ENCODE results near the gene BLTP2. TPM values are rescaled to one million over a fixed set of nuclear protein-coding genes. Genes with fewer than 3 reads are reported as not detected.
"Not testable (repeated sequence)": the region's sequence is repeated elsewhere in the genome, so short reads cannot be mapped to it uniquely, and the experiment has no call there.

Gene BLTP2
- total RNA-seq, 1 donor from 2014 or later = 63.3 TPM

- DNase-seq (ENCODE audit: low spot score) = no peak
Measured at GRCh38 chr17:28646039-28646754, 1.2 kb upstream of the BLTP2 start.

GRCh38 chr17:28645576-28645939 is 600 bp upstream of the BLTP2 start:
- DNase-seq (ENCODE audit: low spot score) = no peak

- DNase-seq (ENCODE audit: low spot score) = peak; percentile 24
Measured at GRCh38 chr17:28643983-28644786, 773 bp downstream of the BLTP2 start.

GRCh38 chr17:28641579-28641978 is 3.4 kb downstream of the BLTP2 start:
- no peak for DNase-seq (ENCODE audit: low spot score)

GRCh38 chr17:28635506-28635905 is 9.5 kb downstream of the BLTP2 start:
- no peak for DNase-seq (ENCODE audit: low spot score)

- DNase-seq (ENCODE audit: low spot score) = no peak
Measured at GRCh38 chr17:28634206-28634865, 10.6 kb downstream of the BLTP2 start.

- no peak for DNase-seq (ENCODE audit: low spot score)
Measured at GRCh38 chr17:28626818-28627217, 18.1 kb downstream of the BLTP2 start.

GRCh38 chr17:28624148-28624547 is 20.8 kb downstream of the BLTP2 start:
- DNase-seq (ENCODE audit: low spot score) = no peak

- DNase-seq (ENCODE audit: low spot score) = no peak
Measured at GRCh38 chr17:28623696-28624095, 21.3 kb downstream of the BLTP2 start.

- DNase-seq (ENCODE audit: low spot score) = no peak
Measured at GRCh38 chr17:28622186-28622585, 22.8 kb downstream of the BLTP2 start.

- no peak for DNase-seq (ENCODE audit: low spot score)
Measured at GRCh38 chr17:28620010-28620409, 24.9 kb downstream of the BLTP2 start.

GRCh38 chr17:28618464-28618863 is 26.5 kb downstream of the BLTP2 start:
- DNase-seq (ENCODE audit: low spot score) = no peak

- DNase-seq (ENCODE audit: low spot score) = no peak
Measured at GRCh38 chr17:28616281-28616680, 28.7 kb downstream of the BLTP2 start.

GRCh38 chr17:28615260-28615940 is 29.6 kb downstream of the BLTP2 start:
- DNase-seq (ENCODE audit: low spot score) = no peak

GRCh38 chr17:28613931-28614381 is 31.0 kb downstream of the BLTP2 start, which contains the start of gene RSKR:
Gene RSKR (minus strand): TSS chr17:28614185. CDS start chr17:28614161, 24 bp downstream.
- DNase-seq (ENCODE audit: low spot score) = no peak

- peak; percentile 25 for DNase-seq (ENCODE audit: low spot score)
Measured at GRCh38 chr17:28612936-28613872, 31.8 kb downstream of the BLTP2 start.

- DNase-seq (ENCODE audit: low spot score) = no peak
Measured at GRCh38 chr17:28612531-28612930, 32.4 kb downstream of the BLTP2 start.

GRCh38 chr17:28610376-28610775 is 34.6 kb downstream of the BLTP2 start:
- no peak for DNase-seq (ENCODE audit: low spot score)

- not testable (repeated sequence) for DNase-seq (ENCODE audit: low spot score)
Measured at GRCh38 chr17:28604031-28604430, 40.9 kb downstream of the BLTP2 start.

Data from umbilical cord (tissue), 2 donors.